GM12874 (cell line): ENCODE results near the gene GREM1.

ENCODE experiments used
- TF ChIP-seq, protein P1 (sequence below): IDR thresholded peaks from 2 replicates; pipeline ENCODE4 v1.5.1; 2011; ENCODE audit warnings: low read depth, mild to moderate bottlenecking, control low read depth, low read length, moderate library complexity; ENCODE audit not compliant: insufficient read depth

The GREM1 gene

DNA sequence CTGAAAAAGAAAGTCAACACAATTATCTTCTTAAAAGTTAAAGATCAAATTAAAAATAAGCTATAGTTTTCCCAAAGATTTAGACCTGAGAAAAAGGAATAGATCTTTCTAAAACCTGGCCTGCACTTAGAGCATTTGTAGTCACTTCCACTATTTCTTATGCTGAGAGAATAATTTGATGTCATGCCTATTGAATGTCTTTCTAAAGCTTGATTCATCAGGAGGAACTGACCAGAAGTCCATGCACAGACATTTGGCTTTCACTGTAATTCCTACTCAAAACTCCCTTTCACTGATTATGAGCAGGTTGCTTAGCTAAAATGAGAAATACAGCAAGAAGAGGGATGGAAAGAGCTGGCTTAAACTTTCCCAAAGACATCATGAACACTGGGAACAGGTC lies 4.3 kb downstream of the GREM1 start:
- TF ChIP-seq, protein P1, sequence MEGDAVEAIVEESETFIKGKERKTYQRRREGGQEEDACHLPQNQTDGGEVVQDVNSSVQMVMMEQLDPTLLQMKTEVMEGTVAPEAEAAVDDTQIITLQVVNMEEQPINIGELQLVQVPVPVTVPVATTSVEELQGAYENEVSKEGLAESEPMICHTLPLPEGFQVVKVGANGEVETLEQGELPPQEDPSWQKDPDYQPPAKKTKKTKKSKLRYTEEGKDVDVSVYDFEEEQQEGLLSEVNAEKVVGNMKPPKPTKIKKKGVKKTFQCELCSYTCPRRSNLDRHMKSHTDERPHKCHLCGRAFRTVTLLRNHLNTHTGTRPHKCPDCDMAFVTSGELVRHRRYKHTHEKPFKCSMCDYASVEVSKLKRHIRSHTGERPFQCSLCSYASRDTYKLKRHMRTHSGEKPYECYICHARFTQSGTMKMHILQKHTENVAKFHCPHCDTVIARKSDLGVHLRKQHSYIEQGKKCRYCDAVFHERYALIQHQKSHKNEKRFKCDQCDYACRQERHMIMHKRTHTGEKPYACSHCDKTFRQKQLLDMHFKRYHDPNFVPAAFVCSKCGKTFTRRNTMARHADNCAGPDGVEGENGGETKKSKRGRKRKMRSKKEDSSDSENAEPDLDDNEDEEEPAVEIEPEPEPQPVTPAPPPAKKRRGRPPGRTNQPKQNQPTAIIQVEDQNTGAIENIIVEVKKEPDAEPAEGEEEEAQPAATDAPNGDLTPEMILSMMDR: no peak

DNA sequence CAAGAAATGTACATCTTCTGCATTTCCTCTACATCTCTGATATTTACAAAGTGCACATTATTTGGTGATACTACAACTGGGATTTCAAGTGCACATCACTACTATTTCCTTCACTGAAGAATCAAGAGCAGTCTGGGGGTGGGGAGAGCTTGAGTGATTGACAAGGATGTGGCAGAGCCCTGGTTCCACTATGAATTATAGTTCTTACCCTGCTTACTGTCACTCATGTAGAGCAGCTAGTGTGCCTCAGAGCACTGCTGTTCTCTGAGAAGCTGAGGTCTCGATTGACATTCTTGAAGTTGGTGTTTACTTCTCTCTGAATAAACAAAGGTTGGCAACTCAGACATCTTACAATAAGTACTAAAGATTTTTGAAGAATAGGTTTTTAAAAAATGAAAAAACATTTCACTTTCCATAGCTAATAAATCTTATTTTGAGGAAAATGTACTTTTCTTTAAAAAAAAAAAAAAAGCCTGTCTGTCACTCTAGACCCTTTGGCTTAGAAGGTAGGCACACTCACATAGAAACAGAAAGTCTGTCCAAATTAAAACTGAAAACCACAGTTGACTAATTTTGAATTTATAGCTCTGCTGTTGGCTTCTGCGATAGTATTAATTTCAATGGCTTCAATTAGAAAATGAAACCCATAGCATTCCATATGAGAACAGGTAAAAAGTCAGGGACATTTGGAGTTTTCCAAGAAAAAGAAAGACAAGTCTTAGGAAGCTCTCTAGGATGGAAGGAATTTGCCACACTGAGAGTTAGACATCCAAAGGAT lies 5.6 kb downstream of the GREM1 start:
- TF ChIP-seq, protein P1: no peak

- TF ChIP-seq, protein P1: no peak
Observed at GRCh38 chr15:32729700-32730395, 12.0 kb downstream of the GREM1 start.

DNA sequence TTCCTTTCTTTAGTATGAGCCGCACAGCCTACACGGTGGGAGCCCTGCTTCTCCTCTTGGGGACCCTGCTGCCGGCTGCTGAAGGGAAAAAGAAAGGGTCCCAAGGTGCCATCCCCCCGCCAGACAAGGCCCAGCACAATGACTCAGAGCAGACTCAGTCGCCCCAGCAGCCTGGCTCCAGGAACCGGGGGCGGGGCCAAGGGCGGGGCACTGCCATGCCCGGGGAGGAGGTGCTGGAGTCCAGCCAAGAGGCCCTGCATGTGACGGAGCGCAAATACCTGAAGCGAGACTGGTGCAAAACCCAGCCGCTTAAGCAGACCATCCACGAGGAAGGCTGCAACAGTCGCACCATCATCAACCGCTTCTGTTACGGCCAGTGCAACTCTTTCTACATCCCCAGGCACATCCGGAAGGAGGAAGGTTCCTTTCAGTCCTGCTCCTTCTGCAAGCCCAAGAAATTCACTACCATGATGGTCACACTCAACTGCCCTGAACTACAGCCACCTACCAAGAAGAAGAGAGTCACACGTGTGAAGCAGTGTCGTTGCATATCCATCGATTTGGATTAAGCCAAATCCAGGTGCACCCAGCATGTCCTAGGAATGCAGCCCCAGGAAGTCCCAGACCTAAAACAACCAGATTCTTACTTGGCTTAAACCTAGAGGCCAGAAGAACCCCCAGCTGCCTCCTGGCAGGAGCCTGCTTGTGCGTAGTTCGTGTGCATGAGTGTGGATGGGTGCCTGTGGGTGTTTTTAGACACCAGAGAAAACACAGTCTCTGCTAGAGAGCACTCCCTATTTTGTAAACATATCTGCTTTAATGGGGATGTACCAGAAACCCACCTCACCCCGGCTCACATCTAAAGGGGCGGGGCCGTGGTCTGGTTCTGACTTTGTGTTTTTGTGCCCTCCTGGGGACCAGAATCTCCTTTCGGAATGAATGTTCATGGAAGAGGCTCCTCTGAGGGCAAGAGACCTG lies 13.2 kb downstream of the GREM1 start:
- TF ChIP-seq, protein P1: no peak

GRCh38 chr15:32732574-32733157 lies 14.9 kb downstream of the GREM1 start:
- TF ChIP-seq, protein P1: no peak

DNA sequence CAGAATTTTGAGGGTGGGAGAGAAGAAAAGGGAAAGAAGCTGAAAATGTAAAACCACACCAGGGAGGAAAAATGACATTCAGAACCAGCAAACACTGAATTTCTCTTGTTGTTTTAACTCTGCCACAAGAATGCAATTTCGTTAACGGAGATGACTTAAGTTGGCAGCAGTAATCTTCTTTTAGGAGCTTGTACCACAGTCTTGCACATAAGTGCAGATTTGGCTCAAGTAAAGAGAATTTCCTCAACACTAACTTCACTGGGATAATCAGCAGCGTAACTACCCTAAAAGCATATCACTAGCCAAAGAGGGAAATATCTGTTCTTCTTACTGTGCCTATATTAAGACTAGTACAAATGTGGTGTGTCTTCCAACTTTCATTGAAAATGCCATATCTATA lies 15.5 kb downstream of the GREM1 start:
- TF ChIP-seq, protein P1: no peak
